Stomach (tissue), 9 donors: ENCODE measurements around the gene UGP2. TPM values are rescaled to one million over a fixed set of nuclear protein-coding genes. Genes with fewer than 3 reads are reported as not detected.

Source experiments
- DNase-seq, 2 donors: peaks; one replicate each; pipeline versions ENCODE4 v3.0.0 to v3.0.0-alpha.2; 2013 to 2019
- H3K27ac ChIP-seq, 5 donors: fragments of 200-600 bp in 4 of 5; sonication (generic) in 4 of 5; one replicate each; pipeline ENCODE4 v1.5.1; 2013 to 2019; ENCODE audit warnings: mild to moderate bottlenecking in 1 of 5, moderate library complexity in 1 of 5
- H3K27me3 ChIP-seq, 3 donors: fragments of 200-600 bp; sonication (generic); one replicate each; pipeline ENCODE4 v1.5.1; 2017 to 2019; ENCODE audit warnings: mixed run types in 1 of 3
- H3K36me3 ChIP-seq, 4 donors: fragments of 200-600 bp; sonication (generic); 1 replicate in 3 of 4; 2 replicates in 1 of 4; pipeline ENCODE4 v1.5.1; 2016 to 2019
- H3K4me1 ChIP-seq, 4 donors: fragments of 200-600 bp; sonication (generic); one replicate each; pipeline ENCODE4 v1.5.1; 2016 to 2019
- H3K4me3 ChIP-seq, 4 donors: fragments of 200-600 bp; sonication (generic) in 3 of 4; one replicate each; pipeline ENCODE4 v1.5.1; 2016 to 2019; ENCODE audit warnings: mild to moderate bottlenecking in 1 of 4
- H3K9me3 ChIP-seq, 4 donors: fragments of 200-600 bp; sonication (generic); one replicate each; pipeline ENCODE4 v1.5.1; 2016 to 2019
- EP300 ChIP-seq: sonication (generic); formaldehyde crosslinking; IDR thresholded peaks from one replicate; pipeline ENCODE4 v1.6.1; 2017; ENCODE audit warnings: antibody characterized with exemption
- POLR2A ChIP-seq, 4 donors: fragments of 450-650 bp; IDR thresholded peaks; one replicate each; pipeline ENCODE4 v1.6.1; 2016; ENCODE audit warnings: antibody characterized with exemption in 4 of 4, control low read depth in 2 of 4, mild to moderate bottlenecking in 1 of 4, moderate library complexity in 1 of 4
- POLR2AphosphoS5 ChIP-seq, 3 donors: sonication (generic); formaldehyde crosslinking; IDR thresholded peaks; one replicate each; pipeline ENCODE4 v1.6.1; 2016; ENCODE audit warnings: antibody characterized with exemption in 3 of 3
- WGBS, 5 donors: extraction: QIAGEN DNeasy Blood & Tissue Kit in 3 of 5; methylation state at CpG; one replicate each; pipeline versions ENCODE4 v1.1.5 to v1.1.7; 2013 to 2018; 5-methylcytosine and 5-hydroxymethylcytosine counted together
- intact Hi-C: fragments of 100-400 bp; cut with DNase I; formaldehyde crosslinking; loops from one replicate; pipeline ENCODE4 v1.15.1; 2023; ENCODE audit warnings: low total_unique reads
- polyA plus RNA-seq, 3 donors: library from polyadenylated mRNA; stranded (reverse); fragments of 200-250 nt; gene quantifications; one replicate each; pipeline ENCODE4 v1.2.3, GENCODE V29; 2013
- total RNA-seq, 5 donors: library from RNA; depleted of rRNA; stranded (reverse); fragments of >200 nt; gene quantifications; one replicate each; pipeline versions ENCODE4 v1.1.0 to v1.2.3, GENCODE V29; 2014 to 2016
- TF ChIP-seq, protein P1 (sequence below), 7 experiments: fragments of 450-650 bp in 4 of 7; fragments of 200-600 bp in 3 of 7; sonication (generic) in 3 of 7; IDR thresholded peaks; one replicate each; pipeline ENCODE4 v1.5.1; 2016 to 2019; ENCODE audit warnings: antibody characterized with exemption in 7 of 7, control low read depth in 2 of 7, mild to moderate bottlenecking in 1 of 7
- donor health status: healthy with polysubstance abuse.
- donor health status: Bipolar disorder and iron deficiency.
- donor health status: healthy.

The UGP2 gene
- total and polyA plus RNA-seq, 8 donors, result 38.5 to 135 (median 93.7) TPM

DNA sequence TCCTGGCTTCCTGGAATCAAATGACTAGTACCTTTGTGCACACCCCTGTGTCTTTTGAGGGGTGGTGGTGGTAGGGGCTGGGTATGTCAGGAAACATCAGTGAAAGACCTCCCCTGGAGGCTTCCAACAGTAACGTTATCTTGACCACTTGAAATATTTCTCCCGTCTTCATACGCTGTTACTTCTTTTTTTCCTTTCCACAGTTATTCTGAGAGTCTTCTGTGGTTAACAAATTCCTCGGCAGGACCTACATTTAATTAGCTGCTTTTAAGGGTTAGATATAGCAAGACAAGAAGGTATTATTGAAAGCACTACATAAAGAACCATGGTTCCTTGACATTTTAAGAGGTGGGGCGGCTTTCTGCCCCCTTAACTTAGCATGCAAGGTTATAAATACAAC, 34.6 kb downstream of the UGP2 start:
- Histone ChIP-seq H3K9me3 (no peaks in the 10 kb centered on the region), H3K4me1 (peaks cover 2 to 35% (median 16%) of the 10 kb centered on the region in 4 donors), H3K27me3 (no peaks in the 10 kb centered on the region), H3K36me3 (peaks cover 0 to 35% (median 27%) of the 10 kb centered on the region in 4 donors), H3K4me3 (no peak overlapping the region), H3K27ac (peak overlapping the region in 1 of 5 donors; percentile 43)
- intact Hi-C loops, result loop anchor here (5.0 kb wide), 1 partner anchor 179 kb away; no protein-coding TSS in a partner anchor
- TF ChIP-seq, protein P1, sequence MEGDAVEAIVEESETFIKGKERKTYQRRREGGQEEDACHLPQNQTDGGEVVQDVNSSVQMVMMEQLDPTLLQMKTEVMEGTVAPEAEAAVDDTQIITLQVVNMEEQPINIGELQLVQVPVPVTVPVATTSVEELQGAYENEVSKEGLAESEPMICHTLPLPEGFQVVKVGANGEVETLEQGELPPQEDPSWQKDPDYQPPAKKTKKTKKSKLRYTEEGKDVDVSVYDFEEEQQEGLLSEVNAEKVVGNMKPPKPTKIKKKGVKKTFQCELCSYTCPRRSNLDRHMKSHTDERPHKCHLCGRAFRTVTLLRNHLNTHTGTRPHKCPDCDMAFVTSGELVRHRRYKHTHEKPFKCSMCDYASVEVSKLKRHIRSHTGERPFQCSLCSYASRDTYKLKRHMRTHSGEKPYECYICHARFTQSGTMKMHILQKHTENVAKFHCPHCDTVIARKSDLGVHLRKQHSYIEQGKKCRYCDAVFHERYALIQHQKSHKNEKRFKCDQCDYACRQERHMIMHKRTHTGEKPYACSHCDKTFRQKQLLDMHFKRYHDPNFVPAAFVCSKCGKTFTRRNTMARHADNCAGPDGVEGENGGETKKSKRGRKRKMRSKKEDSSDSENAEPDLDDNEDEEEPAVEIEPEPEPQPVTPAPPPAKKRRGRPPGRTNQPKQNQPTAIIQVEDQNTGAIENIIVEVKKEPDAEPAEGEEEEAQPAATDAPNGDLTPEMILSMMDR (IDR thresholded peaks at IDR 0.05), result no peak
- no peak for TF ChIP-seq EP300
- TF ChIP-seq POLR2AphosphoS5 (IDR thresholded peaks at IDR 0.05), result no peak
- WGBS, 5 donors, result 85 to 89% (median 87%) methylated on average over 5 of the region's 5 CpGs
- no peak for DNase-seq

GRCh38 chr2:63878486-63878885, 36.8 kb downstream of the UGP2 start:
- H3K36me3 ChIP-seq, result peaks cover 0 to 36% (median 25%) of the 10 kb centered on the region in 4 donors
- WGBS, 5 donors, result 65 to 84% (median 69%) methylated on average over 1 of the region's 1 CpG

DNA sequence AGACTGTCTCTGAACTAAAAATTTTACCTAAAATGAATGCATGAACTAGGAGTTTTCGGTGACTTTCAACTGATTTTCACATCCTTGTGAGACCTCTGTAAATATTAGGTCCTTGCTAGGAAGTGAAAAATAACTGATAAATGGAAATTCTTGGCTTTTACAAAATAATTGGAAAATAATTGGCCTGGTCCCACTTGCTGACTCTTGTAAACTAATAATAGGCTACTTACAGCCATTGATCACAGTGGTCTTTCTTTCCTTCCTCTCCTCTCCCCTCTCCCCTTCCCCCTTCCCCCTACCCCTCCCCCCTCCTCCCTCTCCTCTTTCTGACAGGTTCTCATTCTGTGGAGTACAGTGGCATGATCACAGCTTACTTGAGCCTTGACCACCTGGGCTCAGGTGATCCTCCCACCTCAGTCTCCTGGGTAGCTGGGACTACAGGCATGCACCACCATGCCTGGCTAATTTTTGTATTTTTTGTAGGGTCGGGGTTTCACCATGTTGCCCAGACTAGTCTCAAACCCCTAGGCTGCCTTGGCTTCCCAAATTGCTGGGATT, 38.3 kb downstream of the UGP2 start:
- no peak for TF ChIP-seq EP300
- TF ChIP-seq POLR2A (IDR thresholded peaks at IDR 0.05), result no peak
- no peak for TF ChIP-seq POLR2AphosphoS5 (IDR thresholded peaks at IDR 0.05)
- TF ChIP-seq, protein P1 (IDR thresholded peaks at IDR 0.05), result no peak
- H3K9me3 ChIP-seq, result no peaks in the 10 kb centered on the region
- H3K36me3 ChIP-seq, result peaks cover 6 to 41% (median 26%) of the 10 kb centered on the region in 4 donors
- WGBS, 5 donors, result 81 to 89% (median 85%) methylated on average over 2 of the region's 2 CpGs
- no peak overlapping the region for H3K4me3 ChIP-seq
- DNase-seq, result no peak
- intact Hi-C loops, result loop anchor here (5.0 kb wide), 1 partner anchor 183 kb away; no protein-coding TSS in a partner anchor
- H3K27me3 ChIP-seq, result no peaks in the 10 kb centered on the region
- peaks cover 0 to 16% (median 7%) of the 10 kb centered on the region in 4 donors for H3K4me1 ChIP-seq
- no peak overlapping the region for H3K27ac ChIP-seq

More at GRCh38 chr2:63878486-63878885, 36.8 kb downstream of the UGP2 start:
- Histone ChIP-seq H3K4me3 (no peak overlapping the region), H3K27me3 (no peaks in the 10 kb centered on the region), H3K9me3 (no peaks in the 10 kb centered on the region), H3K4me1 (peaks cover 0 to 28% (median 10%) of the 10 kb centered on the region in 4 donors), H3K27ac (no peak overlapping the region)
- intact Hi-C loops, result loop anchor here (5.0 kb wide), 1 partner anchor 181 kb away; no protein-coding TSS in a partner anchor
- DNase-seq, result no peak
- TF ChIP-seq POLR2A (IDR thresholded peaks at IDR 0.05), result no peak
- TF ChIP-seq, protein P1 (IDR thresholded peaks at IDR 0.05), result no peak

- Histone ChIP-seq H3K27me3 (no peaks in the 10 kb centered on the region), H3K9me3 (no peaks in the 10 kb centered on the region), H3K4me3 (no peak overlapping the region), H3K27ac (no peak overlapping the region), H3K4me1 (peaks cover 0 to 9% (median 2%) of the 10 kb centered on the region in 4 donors), H3K36me3 (peaks cover 6 to 48% (median 30%) of the 10 kb centered on the region in 4 donors)
- intact Hi-C loops, result no loop called here
- WGBS, 5 donors, result 75 to 85% (median 76%) methylated on average over 4 of the region's 4 CpGs
- DNase-seq, result no peak
- TF ChIP-seq, protein P1 (IDR thresholded peaks at IDR 0.05), result no peak
- no peak for TF ChIP-seq POLR2A (IDR thresholded peaks at IDR 0.05)
- TF ChIP-seq POLR2AphosphoS5 (IDR thresholded peaks at IDR 0.05), result no peak
- no peak for TF ChIP-seq EP300
Observed at GRCh38 chr2:63880625-63881024, 38.9 kb downstream of the UGP2 start.
